ENCODE data around the gene TMED6. TPM values are rescaled to one million over a fixed set of nuclear protein-coding genes. Genes with fewer than 3 reads are reported as not detected.

Gene TMED6
- total RNA-seq, 1 experiment from 2014 or later = 0.91 TPM

DNA sequence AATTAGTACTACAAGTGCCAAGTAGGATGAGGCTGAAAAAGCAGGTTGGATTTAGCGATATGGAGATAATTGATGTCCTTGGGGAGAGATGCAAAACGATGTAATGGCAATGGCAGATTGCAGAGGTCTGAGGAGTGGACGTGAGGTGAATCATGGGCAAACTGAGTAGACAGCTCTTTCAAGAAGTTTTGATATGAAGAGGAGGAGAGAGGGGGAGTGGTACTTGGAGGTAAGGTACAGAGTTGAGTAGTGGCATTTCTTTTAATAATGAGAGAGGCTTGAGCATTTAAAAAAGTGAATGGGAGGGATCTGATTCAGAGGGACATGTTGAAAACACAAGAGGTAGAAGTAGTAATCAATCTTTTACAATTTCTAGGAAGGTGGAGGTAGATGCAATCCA, 58.2 kb downstream of the TMED6 start:
- no peak overlapping the region for H3K9ac ChIP-seq (ENCODE audit: low read length)
- H3K27me3 ChIP-seq (ENCODE audit: insufficient read depth, low read length) = no peaks in the 10 kb centered on the region
- ChIA-PET RAD21 (ENCODE audit: low non-redundant PET in 1 of 2, low total read pairs in 2 of 2, uncharacterized antibody in 2 of 2, unreplicated experiment in 2 of 2) (no interaction called here), POLR2A (no interaction called here), CTCF (no interaction called here)
- no peak overlapping the region for H2AFZ ChIP-seq (ENCODE audit: low read depth, low read length, poor library complexity, severe bottlenecking)
- no peak overlapping the region for H3K4me3 ChIP-seq (replicated peaks in 1 of 2; ENCODE audit: low read depth in 1 of 2, low read length in 2 of 2)
- H3K4me1 ChIP-seq (ENCODE audit: control insufficient read depth in 1 of 2, insufficient read depth in 2 of 2, low read length in 2 of 2) = no peaks in the 10 kb centered on the region
- no peak overlapping the region for H3K4me2 ChIP-seq (ENCODE audit: low read length)
- no peak for ATAC-seq
- no TSS peak for BruUV-seq (replicated peaks)
- no peaks in the 10 kb centered on the region for H3K36me3 ChIP-seq (ENCODE audit: control insufficient read depth in 1 of 2, insufficient read depth in 2 of 2, low read length in 2 of 2)
- no peak for DNase-seq (ENCODE audit: low read depth, low spot score)
- no peak overlapping the region for H3K27ac ChIP-seq (ENCODE audit: low read depth, low read length)
- no peaks in the 10 kb centered on the region for H3K79me2 ChIP-seq (ENCODE audit: insufficient read depth, low read length)
- H3K9me2 ChIP-seq (ENCODE audit: insufficient read depth) = no peaks in the 10 kb centered on the region
- H3K9me3 ChIP-seq (ENCODE audit: control insufficient read depth in 1 of 2, insufficient read depth in 1 of 2, low read depth in 1 of 2, low read length in 2 of 2) = no peaks in the 10 kb centered on the region
- intact Hi-C loops (cut with micrococcal nuclease) = no loop called here
- H4K20me1 ChIP-seq (ENCODE audit: insufficient read depth) = no peaks in the 10 kb centered on the region; the same call in 1 of the 2 replicates
- TF ChIP-seq EZH2 (IDR thresholded peaks at IDR 0.05) (no peak), CEBPB (IDR thresholded peaks at IDR 0.05; ENCODE audit: low read depth) (no peak), RAD21 (IDR thresholded peaks at IDR 0.05; ENCODE audit: low read depth) (no peak), JUND (IDR thresholded peaks at IDR 0.05) (no peak), ZNF274 (IDR thresholded peaks at IDR 0.05; ENCODE audit: low read depth, low read length) (no peak), POLR2AphosphoS5 (IDR thresholded peaks at IDR 0.05; ENCODE audit: low read depth, low read length) (no peak), CTCF (IDR thresholded peaks at IDR 0.05 in 2 of 3, conservative IDR thresholded peaks at IDR 0.05 in 1 of 3; ENCODE audit: borderline replicate concordance in 1 of 3, insufficient read depth in 1 of 3, low read depth in 2 of 3, low read length in 2 of 3) (no peak)
- TF ChIP-seq, protein P1, sequence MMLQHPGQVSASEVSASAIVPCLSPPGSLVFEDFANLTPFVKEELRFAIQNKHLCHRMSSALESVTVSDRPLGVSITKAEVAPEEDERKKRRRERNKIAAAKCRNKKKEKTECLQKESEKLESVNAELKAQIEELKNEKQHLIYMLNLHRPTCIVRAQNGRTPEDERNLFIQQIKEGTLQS (IDR thresholded peaks at IDR 0.05) = no peak

Other genes with a start within 250 kb of the TMED6 start
- 140 TPM for gene HAS3, start 246.1 kb downstream of the TMED6 start, total RNA-seq (2021; ENCODE audit: unreplicated experiment)
- 184 TPM for gene CHTF8, start 219.2 kb downstream of the TMED6 start, total RNA-seq (2021; ENCODE audit: unreplicated experiment)
- 125 TPM for gene UTP4, start 219.1 kb downstream of the TMED6 start, total RNA-seq (2021; ENCODE audit: unreplicated experiment)
- gene SNTB2, start 164.6 kb downstream of the TMED6 start, total RNA-seq (2021; ENCODE audit: unreplicated experiment) = 38.1 TPM
- gene VPS4A, start 40.4 kb downstream of the TMED6 start, total RNA-seq (2021; ENCODE audit: unreplicated experiment) = 42.2 TPM
- gene PDF, start 21.2 kb downstream of the TMED6 start, total RNA-seq (2021; ENCODE audit: unreplicated experiment) = 33.9 TPM
- gene COG8, start 12.2 kb downstream of the TMED6 start, total RNA-seq (2021; ENCODE audit: unreplicated experiment) = 50.3 TPM
- gene NIP7, start 12.0 kb downstream of the TMED6 start, total RNA-seq (2021; ENCODE audit: unreplicated experiment) = 62.8 TPM
- 69.9 TPM for gene TERF2, start 34.2 kb upstream of the TMED6 start, total RNA-seq (2021; ENCODE audit: unreplicated experiment)
- gene CYB5B, start 72.8 kb upstream of the TMED6 start, total RNA-seq (2021; ENCODE audit: unreplicated experiment) = 689 TPM
- gene NFAT5, start 214.2 kb upstream of the TMED6 start, total RNA-seq (2021; ENCODE audit: unreplicated experiment) = 67.4 TPM